Measurements from ENCODE around the gene ALDH4A1.
A peak's percentile ranks its signal among the peaks of the same experiment; 100 is the strongest.

The ALDH4A1 gene

DNA sequence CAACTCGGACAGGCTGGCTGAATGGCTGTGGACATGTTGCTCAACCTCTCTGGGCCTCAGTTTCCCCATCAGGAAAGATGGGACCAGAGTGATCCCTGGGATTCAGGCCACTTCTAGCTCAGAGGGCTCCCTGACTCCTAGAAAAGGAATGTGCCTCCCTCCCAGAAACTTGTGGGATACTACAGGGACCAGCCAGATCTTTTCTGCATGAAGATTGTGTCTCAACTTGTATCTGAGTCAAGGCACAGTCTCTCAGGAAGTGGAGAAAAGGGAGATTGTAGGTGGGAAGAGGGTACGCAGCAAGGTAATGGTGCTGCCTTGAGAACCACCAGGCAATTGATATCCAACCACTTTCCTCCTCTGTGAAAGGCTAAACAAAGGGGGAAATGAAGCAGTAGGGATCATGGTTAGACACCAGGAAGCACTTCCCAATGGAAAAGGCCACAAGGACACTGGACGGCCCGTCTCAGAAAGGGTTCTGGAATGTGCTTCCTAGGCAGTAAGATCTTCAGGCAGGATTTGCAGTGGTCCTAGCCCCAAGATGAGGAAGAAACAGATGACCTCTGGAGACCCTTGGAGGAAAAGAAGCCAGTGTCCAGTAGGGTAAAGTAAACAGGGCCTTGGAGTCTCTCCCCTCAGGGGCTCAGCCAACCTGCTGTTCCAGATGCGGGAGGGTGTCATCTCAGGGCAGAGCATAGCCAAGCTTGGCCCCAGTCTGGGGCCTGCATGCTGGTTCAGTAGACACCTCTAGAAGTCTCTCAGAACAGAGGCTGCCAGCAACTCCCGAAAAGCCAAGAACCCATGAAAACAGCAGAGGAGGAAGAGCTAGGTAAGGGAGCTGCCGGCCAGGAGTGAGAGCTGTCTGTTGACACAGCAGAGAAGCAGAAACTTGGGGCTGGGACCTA lies 37.3 kb upstream of the ALDH4A1 start:
- DNase-seq (ENCODE audit: low read depth), result no peak

DNA sequence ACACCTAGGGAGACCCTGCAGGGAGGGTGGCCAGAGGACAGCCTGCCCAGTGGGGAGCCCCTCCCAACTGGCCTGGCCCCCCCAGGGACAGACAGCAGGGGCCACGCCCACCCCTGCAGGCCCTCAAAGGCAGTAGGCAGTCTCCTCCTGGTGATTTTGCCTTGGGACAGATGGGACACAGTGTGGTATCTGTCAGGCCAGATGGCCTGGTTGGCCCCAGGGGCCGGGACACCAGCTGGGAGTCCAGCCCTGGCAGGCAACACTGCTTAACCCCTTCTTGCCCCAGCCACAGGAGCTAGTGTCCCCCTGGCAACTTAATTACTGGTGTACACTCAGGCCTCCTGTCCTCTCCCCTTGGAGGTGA lies 36.3 kb upstream of the ALDH4A1 start:
- no peak for DNase-seq (ENCODE audit: low read depth)

DNA sequence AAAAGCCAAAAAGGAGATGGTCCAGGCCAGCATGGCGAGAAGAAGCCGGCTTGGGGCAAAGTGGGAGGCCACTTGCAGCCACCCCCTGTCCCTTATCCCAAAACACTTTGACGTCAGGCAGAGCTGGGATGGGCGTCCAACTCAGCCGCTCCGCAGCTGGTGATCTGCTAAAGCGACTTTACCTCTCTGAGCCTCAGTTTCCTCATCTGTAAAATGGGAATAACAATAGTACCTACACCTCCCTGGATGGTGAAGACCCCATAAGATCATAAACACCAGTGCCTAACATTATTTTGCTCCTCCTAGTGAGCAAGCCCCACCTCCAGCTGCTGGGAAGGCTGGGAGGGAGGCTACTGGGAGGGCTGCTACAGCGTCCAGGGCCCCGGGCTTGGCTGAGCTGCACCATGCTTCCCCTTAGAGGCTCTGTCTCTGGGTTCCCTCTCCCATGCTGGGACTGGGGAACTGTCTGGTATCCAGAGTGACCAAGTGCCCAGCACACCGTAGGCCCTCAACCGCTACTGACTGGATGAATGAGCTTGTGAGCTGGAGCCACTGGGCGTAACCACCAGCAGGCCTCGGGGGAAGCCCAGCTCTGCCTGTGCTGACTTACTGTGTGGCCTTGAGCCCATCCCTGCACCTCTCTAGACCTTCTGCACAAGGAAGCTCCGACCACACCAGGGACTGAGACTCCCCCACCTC lies 35.8 kb upstream of the ALDH4A1 start:
- DNase-seq (ENCODE audit: low read depth), result no peak

DNA sequence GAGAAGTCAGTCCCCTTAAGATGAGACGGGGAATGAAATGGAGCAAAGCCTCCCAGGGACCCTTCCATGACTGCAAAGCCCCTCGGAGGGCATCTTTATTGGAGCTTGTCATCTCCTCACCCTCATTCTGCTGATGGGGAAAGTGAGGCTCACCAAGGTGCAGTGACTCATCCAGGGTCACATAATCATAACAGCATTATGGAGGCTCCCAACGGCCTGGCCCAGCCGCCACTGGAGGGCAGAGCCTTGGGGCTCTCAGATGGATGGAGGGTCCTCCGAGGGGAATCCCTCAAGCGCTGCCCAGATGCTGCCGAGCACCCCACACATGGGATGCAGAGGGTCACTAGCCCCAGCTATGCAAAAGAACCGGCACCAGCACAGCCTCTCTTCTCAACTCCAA lies 35.2 kb upstream of the ALDH4A1 start:
- no peak for DNase-seq (ENCODE audit: low read depth)

DNA sequence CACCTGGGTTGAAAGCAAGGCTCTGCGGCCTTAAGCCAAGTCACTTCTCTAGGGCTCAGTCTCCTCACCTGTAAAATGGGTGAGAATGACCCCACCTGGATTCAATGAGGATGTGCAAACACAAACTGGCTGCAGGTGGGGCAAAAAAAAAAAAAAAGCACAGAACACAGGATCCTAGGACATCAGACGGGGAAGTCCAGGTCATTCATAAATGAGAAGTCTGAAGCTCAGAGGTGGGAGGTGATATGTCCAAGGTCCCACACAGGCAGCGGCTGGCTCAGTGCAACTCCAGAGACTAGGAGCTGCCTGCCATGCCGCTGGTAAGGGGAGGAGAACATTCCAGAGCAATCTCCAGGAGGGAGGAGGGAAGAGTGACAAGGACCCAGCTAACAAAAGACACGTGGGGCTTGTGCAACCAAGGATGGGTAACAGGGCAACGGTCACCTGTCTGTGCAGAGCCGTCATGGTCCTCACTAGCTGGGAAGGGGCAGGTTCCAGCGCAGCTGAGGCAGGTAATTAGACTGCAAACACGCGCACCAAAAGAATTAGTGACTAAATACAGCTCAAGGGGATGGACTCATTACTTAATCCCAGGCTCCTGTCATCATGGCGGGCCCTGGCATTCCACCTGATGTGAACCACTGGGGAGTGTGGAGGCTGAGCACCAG lies 34.6 kb upstream of the ALDH4A1 start:
- no peak for DNase-seq (ENCODE audit: low read depth)

DNA sequence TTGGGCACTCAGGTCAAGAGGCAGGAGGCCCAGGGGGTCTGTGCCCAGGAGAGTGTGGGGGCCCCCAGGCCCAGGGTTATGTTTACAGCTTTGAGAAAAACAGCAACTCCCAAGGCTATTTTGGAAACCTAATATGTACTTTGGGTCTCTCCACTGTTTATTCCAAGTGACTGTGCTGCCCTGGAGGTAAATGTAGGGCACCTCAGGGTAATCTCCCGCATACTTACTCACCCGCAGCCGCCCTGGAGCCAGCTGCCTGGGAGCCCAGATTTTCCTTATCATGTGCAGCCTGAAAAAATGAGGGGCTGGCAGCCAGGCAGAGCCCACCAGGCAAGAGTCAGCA lies 34.1 kb upstream of the ALDH4A1 start:
- DNase-seq (ENCODE audit: low read depth), result no peak

DNA sequence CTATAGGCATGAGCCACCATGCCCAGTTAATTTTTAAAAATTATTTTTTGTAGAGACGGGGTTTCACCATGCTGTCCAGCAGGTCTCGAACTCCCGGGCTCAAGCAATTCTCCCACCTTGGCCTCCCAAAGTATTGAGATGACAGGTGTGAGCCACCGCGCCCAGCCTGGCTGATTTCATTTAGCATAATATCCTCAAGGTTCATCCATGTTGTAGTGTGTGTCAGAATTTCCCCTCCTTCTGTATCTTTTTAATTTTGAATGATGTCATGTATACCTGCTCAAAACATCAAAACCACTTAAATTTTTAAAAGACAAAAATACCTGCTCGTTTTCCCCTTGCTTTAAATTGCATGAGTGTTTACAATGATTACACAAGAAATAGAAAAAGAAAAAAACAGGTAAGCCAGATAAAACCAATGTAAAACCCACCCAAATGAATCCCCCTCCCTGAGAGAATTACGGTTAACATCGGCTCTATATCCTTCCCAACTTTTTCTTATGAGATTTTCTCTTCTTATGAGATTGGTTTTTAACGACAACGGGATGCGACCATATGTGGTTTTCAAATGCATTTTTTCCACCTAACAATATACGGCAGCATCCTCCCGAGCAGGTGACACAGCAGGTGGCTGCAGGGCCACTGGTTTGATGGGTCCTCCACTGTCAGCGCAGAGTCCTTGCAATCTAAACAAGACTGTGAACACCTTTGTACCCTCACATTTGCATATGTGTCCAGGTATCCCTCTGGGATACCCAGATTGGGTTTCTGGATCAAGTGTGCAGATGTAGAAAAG lies 32.0 kb upstream of the ALDH4A1 start:
- DNase-seq (ENCODE audit: low read depth), result no peak

DNA sequence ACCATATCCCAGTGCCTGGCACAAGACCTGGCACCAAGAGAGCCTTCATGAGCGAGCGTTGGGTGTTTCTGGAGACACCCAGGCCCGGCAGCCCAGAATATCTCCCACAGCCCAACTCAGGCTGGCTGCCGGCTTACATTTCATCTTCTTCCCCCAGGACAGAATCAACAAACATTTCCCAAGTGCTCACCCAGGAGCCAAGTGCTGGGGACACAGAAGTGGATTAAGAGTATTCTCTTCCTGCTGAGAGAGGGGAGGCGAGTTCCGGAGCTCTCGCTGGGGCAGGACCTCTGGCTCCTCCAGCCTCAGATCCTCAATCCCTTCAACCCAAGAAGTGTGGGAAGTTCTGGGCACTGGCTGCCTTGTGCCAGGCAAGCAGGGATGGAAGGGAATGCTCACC lies 30.5 kb upstream of the ALDH4A1 start:
- no peak for DNase-seq (ENCODE audit: low read depth)

DNA sequence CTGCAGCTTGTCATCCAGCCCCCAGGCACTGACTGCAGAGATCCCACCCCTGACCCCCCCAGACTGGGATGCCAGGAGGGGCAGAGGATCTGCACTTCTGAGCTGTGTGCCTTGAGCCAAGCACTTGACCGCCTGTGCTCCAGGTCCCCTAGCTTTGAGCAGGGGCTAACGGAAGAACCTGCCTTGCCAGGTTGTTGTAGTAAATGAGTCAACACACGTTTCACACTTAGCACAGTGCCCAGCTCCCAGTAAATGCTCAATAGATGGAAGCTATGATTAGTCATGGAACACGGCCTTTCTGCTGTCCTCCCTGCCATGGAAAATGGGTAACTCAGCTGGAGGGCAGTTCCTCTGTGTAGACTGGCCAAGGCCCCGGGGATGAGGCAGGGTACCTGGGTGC lies 30.0 kb upstream of the ALDH4A1 start:
- no peak for DNase-seq (ENCODE audit: low read depth)

DNA sequence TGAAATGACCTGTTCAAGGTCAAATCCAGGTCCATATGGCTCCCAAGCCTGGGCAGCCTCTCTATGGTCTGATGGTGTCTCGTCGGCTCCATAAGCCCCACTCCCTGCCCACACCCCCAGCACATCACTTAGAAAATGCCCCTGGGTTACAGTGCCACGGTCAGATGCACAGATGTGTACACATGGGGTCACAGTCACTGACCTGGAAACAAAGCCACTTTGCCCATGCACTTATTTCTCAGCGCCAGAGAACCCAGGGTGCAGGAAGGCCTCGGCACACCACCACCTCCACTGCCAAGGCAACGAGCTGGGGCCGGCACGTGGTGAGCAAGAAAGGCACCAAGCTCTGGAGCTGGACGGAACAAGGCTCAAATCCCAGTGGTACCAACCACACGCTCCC lies 29.4 kb upstream of the ALDH4A1 start:
- no peak for DNase-seq (ENCODE audit: low read depth)

DNA sequence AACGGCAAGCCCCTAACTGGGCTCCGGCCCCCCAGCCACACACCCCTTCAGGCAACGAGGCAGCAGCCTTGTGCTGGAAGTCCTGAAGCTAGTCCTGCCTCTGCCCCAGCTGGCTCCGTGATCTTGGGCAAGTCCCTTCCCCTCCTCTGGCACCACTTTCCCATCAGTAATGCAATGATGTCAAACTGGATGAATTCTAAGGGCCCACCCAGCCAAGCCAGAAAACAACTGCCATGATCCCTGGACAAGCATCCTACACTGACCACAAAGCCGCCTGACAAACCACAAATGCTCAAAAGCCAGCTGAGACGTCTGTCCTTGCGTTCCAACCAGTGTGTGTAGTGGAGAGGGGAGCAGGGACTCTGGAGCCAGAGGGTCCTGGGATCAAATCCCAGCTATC lies 27.3 kb upstream of the ALDH4A1 start:
- DNase-seq (ENCODE audit: low read depth), result no peak

DNA sequence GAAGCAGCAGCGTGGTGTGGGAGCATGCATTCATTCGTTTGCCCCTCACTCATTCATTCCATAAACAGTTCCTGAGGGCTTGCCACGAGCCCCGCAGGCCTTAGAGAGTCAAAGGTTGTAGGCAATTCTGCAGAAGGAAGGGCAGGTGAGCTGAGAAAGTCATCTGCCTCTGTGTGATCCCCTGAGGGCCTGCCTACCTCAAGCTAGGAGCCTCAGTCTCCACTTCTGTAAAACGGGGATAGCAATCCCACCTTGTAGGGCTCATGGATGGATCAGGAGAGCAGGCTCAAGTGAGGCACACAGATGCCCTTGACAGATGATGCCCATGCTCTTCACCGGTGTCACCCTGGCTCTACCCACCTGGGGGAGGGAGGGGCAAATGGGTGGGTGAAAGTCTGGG lies 26.6 kb upstream of the ALDH4A1 start:
- no peak for DNase-seq (ENCODE audit: low read depth)

DNA sequence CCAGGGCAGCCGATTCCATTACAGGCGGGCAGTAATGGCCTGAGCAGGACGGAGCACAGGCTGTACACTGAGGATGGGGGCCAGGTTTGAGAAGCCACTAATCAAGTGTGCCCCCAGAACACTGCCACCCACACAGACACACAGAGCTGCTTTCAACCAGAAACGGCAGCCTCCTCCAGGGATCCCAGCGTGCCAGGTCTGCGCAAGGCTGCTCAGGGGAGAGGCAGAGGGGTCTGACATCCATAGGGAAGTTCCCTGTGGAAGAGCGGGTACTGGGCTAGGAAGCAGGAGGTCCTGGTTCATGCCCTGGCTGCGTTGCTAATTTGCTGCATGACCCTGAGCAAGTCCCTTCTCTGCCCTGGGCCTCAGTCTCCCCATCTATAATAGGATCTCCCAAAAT lies 26.1 kb upstream of the ALDH4A1 start:
- no peak for DNase-seq (ENCODE audit: low read depth)

DNA sequence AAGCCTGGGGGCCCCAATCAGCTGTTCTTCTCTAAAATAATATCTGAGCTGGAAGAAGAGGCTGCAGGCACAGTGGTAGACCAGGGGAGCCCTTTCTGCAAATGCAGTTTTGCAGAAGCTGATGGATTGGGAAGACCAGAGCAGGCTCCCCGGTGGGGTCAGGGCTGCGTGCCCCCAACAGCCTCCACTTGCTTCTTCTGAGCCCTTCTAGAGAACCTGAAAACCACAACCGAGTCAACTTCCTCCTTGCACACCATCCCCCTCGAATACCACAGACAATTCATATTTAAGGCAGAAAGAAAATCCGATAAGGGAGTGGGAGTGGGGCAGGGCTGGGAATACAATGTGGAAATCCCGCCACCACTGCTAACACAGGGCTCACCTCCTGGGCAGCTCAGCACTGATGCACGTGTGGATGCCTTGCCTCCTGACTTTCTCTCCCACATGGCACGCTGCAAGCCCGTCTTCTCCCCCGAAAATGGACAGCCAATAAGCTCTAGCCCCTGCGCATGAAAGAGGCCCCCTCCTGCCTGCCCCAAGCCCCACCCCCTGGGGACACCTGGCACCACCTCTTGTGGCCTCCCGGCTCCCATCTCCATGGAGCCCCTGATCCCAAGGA lies 25.4 kb upstream of the ALDH4A1 start:
- no peak for DNase-seq (ENCODE audit: low read depth)

DNA sequence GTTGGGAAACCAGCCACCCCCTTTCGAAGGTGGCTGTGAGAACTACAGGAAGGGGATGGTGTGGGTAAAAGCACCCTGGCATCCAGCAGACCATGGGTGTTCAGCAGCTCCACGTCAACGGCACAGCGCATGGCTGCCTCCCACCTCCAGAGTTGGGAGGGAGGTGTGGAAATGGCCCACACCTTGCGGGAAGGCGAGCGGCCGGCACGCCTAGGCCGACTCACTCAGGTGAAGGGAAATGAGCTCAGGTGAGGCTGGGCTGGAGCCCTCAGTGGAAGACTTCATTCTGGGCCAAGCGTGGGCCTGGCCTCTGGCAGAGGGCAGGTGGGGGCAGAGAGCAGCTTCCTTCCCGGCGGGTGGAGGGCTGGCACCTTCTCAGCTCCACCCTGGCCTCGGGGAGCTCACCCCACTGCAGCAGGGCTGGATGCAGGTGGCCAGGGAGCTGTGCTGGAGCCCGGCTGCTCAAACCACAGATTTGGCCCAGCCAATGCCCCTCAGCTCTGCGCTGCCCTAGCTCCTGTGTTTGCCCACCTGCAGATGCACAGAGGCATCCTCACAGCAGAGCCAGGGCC lies 24.8 kb upstream of the ALDH4A1 start:
- DNase-seq (ENCODE audit: low read depth), result no peak

DNA sequence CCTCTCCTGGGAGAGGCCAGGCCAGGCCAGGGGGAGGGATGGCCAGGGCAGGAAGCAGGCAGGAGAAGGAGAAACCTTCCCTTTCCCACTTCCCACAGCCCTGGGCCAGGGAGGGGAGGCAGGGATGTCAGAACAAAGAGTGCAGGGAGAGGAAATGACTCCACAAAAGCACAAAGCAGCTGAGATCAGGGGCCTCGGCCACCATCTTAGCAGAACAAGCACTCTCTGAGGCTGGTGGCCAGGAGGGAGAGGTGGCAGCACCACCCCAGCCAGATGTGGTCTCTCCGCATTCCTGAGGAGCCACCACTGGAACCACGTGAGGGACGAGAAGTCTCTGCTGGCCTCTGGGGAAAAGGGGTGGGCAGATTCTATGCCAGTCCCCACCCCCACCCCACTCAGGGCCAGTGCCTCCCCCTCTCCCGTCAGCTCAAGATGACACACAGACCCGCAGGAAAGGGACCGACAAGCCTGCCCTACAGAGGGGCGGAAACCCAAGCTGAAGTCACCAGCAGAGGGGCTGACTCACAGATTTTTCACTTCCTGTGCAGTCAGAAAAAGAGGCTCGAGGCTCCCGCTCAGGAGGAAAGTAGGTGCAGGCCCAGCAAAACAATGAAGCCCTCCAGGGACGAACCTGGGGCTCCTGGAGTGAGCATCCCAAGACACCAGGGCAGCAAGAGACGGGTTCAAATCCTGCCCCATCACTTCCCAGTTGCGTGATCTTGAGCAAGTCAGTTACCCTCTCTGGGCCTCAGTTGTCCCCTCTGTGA lies 24.1 kb upstream of the ALDH4A1 start:
- DNase-seq (ENCODE audit: low read depth), result peak; percentile 69

DNA sequence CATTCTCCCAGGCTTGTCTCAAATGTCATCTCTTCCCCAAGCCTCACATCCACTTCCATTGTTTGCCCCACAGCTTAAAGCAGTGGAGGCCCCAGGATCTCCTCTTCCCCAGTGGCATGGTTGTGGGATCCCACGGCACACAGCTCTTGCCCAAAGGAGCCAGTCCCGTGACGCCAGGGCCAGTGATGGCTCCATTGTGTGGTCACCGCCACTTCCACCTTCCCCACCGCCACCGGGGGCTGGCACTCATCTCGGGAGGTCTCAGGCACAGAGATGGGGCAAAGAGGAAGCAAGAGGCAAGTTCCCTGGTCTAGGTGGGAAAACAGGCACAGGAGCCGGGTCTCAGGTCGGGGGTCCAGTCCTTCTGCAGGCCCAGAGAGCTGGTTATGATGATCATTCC lies 22.9 kb upstream of the ALDH4A1 start:
- no peak for DNase-seq (ENCODE audit: low read depth)

DNA sequence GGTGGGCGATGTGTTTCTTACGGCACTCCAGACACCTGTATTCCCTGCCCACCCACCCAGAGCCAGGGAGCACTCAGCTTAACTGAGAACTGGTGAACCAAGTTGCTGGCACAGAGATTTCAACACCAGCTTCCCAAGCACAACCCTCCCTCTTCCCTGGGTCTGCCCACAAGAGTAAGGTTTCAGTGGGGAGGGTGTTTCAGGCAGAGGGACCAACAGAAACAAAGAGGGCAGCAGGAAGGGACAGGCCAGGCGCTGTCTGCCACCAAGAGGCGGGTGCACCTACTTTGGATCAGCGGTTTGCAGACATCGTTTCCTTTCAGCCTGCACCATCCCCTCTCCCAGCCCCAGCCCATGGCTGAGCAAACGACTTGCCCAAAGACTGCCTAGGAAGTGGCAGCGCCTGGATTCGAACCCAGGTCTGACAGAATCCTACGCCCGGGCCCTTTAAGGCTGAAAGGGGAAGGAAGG lies 21.9 kb upstream of the ALDH4A1 start:
- no peak for DNase-seq (ENCODE audit: low read depth)

DNA sequence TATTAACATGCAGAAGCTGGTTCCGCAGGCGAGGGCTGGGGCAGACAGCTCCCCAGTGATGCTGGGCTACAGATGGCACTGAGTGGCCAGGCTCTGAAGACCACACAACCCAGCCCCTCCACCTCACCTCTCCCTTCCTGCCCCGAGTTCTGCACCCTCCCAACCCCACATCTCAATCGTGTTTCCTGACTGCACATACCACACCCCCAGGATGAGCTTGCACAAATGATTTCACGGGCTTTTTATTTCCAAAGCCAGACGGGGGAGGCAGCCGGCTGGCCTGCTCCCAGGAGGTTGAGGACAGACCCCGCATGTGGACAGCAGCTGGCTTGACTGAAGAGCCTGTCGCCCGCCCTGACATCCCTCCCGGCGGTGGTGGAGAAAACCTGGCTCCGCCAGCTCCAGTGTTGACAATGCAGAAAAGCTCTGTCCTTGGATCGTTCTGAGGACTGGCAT lies 21.4 kb upstream of the ALDH4A1 start:
- DNase-seq (ENCODE audit: low read depth), result no peak

Data from activated T-cell treated with anti-CD3 and anti-CD28 coated beads for 1 hour (primary cell).